Measurements from ENCODE around the gene GPC3.

Gene GPC3

GRCh38 chrX:133968109-133968508, 17.3 kb downstream of the GPC3 start:
- no peak for DNase-seq (ENCODE audit: low read depth, low spot score)

DNA sequence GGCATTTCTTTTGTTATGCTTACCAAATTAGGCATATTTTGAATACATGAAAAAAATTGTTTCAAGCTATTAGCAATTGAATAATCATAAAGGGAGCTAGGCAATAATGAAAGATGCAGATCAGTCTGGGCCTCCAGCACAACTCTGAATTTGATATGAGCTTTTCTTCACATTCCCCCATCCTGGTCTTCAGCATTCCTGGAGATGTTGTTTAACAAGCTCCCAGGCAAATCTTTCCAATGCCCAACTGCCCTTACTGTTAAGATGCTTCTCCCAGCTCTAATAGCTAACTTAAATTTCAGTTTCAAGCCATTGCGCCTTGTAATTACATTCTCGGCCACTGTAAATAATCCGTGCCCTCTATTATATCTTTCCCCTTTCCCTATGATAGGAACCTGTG, 19.2 kb downstream of the GPC3 start:
- DNase-seq (ENCODE audit: low read depth, low spot score), result no peak

- DNase-seq (ENCODE audit: low read depth, low spot score), result no peak
These were observed 20.1 kb downstream of the GPC3 start for GRCh38 chrX:133965321-133965720.

DNA sequence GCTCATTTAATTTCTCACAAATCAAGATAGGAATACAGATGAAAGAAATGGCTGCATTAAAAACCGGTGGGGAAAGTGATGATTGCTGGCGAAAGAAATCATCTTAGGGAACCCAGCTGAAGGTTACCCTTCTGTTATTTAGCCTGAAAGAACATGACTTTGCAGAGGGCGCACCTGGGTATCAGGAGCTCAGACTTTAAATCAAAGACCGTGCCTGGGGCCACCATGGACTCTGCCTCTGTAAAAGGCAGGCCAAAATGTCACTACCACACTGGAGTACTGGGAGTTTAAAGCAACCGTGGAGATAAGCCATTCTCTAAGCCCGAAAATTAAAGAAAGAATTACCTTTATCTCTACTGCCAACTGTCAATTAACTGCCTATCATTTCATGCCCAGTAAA, 24.3 kb downstream of the GPC3 start:
- no peak for DNase-seq (ENCODE audit: low read depth, low spot score)

DNA sequence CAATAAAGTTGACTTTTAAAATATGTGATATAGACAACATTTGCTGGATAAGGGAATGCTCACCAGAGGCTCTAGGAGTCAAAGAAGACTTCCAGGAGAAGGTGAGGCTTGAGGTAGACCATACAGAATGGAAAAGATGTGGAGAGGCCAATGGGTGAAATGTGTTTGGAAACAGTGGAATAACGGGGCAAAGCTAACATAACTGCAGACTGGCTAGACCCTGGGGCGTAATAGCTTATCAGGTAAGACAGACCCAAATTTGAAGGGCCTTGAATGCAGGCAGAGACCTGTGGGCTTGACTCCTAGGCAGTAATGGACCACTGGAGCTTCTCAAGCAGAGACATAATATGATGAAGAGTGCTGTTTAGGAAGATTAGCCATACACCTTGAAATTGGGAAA, 25.4 kb downstream of the GPC3 start:
- no peak for DNase-seq (ENCODE audit: low read depth, low spot score)

- DNase-seq (ENCODE audit: low read depth, low spot score), result no peak
These were observed 26.3 kb downstream of the GPC3 start for GRCh38 chrX:133958997-133959688.

DNA sequence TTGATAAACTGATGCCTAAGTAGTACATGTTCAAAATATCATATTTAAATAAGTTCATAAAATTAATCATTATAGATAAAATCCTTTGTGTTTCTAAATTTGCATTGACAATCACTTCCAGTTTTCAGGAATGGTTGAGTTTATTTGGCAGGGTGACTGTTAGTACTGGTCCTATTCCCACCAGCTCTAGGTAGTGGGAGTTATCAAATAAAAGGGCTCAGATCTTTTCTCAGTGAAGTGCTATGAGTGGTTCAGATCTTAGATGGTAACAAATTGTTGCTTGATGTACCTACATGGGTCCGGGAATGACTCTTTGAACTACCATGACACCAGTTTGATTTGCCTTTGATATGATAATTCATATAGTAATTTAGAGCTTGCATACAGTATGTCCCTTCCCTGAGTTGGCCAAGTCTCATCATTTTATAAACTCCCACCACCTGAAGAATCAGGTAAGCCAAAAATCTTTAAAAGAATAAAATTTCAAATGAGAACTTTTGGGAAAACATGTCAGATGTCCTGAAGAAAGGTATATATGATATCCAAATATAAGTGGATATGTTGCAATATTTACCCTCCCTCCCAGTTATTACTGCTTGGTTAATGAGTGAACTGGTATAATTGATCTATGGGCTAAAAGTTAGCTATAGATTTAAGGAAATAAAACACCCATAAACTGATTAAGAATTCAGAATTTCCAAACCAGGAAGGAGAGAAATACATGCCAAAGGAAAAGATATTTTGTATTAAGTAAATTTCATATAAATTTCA, 28.6 kb downstream of the GPC3 start:
- DNase-seq (ENCODE audit: low read depth, low spot score), result no peak

- no peak for DNase-seq (ENCODE audit: low read depth, low spot score)
These were observed 31.5 kb downstream of the GPC3 start for GRCh38 chrX:133953785-133954355.

- DNase-seq (ENCODE audit: low read depth, low spot score), result no peak
These were observed 32.3 kb downstream of the GPC3 start for GRCh38 chrX:133953078-133953477.

DNA sequence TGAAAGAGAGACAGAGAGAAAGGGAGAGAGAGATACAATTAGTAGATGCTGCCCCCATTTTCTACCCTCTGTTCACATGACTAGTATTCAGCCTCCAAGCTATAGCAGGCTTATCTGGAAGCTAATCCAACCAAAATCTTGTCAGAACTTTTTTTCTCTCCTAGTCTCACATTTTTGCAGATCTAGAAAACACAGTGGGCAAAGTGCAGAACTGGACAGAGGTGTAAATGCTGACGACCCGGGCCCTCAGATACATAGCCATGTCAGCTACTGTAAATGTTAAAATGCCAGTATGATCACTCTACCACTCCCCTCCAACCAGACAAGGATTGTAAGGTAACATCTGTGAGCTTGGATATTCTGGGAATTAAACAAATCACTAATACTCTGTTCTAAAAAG, 34.3 kb downstream of the GPC3 start:
- no peak for DNase-seq (ENCODE audit: low read depth, low spot score)

GRCh38 chrX:133950214-133950613, 35.2 kb downstream of the GPC3 start:
- DNase-seq (ENCODE audit: low read depth, low spot score), result no peak

DNA sequence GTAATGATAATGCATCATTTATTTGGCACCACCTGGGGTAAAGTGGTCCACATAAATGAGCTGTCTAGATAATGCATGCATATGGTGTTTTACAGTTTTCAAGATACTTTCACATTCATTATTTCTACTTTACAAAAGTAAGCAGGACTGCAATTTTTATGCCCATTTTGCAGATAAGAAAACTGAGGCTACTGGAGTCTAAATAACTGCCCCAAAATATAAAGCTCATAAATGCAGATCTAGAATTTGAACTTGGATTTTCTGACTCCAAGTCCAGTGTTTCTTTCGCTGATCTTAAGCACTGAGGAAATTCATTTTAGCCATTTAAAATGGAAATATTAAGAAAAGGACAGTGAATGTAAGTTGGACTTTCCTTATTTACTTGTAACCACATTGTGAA, 36.5 kb downstream of the GPC3 start:
- DNase-seq (ENCODE audit: low read depth, low spot score), result no peak

GRCh38 chrX:133947996-133948395, 37.4 kb downstream of the GPC3 start:
- DNase-seq (ENCODE audit: low read depth, low spot score), result no peak

- DNase-seq (ENCODE audit: low read depth, low spot score), result no peak
These were observed 38.4 kb downstream of the GPC3 start for GRCh38 chrX:133947022-133947421.

GRCh38 chrX:133943507-133943906, 41.9 kb downstream of the GPC3 start:
- no peak for DNase-seq (ENCODE audit: low read depth, low spot score)

- DNase-seq (ENCODE audit: low read depth, low spot score), result no peak
These were observed 45.6 kb downstream of the GPC3 start for GRCh38 chrX:133939655-133940302.

DNA sequence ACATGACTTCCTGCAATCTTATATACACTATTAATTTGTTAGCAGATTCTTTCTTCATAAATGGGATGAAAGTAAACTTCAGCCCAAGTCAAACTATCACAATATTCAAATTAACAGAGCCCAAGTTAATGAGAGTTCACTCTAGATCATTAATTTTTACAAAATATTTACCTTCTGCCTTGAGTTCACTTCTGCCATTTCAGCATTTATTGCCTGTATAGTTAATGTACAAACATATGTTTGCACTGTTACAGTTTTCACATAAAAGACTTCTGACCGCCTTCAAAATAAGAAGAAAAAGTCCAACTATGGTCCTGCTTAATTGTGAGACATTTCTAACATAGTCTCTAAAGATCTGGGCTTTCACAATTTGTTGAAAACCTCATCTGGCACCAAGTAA, 46.9 kb downstream of the GPC3 start:
- no peak for DNase-seq (ENCODE audit: low read depth, low spot score)

DNA sequence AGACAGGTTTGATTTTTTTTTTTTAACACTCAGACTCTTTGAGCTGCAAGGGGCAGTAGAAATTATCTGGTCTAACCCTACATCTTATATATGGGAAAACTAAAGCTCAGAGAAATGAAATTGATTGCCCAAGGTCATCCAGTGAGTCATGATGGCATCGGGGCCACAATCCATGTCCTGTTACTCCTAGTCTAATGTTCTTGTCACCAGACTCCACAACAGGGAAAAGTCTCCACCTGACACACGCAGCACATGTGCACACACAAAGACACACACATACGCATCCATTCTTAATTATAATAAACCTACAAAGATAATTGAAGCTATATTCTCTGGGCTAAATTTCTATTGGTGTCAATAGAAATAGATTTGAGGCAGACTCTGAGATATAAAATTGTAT, 48.4 kb downstream of the GPC3 start:
- DNase-seq (ENCODE audit: low read depth, low spot score), result no peak

GRCh38 chrX:133935076-133935475, 50.3 kb downstream of the GPC3 start:
- no peak for DNase-seq (ENCODE audit: low read depth, low spot score)

DNA sequence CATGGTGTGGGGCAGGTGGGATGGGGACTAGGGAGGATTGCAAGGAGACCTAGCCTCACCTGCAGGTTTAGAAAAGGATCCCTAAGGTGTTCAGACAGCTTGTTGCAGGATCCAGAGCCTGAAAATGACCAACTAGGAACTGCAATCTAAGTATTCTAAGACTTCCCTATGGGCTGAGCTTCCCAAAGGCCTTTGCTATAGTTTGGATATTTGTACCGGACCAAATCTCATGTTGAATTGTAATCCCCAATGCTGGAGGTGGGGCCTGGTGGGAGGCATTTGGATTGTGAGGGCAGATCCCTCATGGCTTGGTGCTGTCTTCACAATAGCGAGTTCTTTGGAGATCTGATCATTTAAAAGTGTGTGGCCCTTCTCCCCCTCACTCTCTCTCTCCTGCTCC, 52.1 kb downstream of the GPC3 start:
- DNase-seq (ENCODE audit: low read depth, low spot score), result no peak

DNA sequence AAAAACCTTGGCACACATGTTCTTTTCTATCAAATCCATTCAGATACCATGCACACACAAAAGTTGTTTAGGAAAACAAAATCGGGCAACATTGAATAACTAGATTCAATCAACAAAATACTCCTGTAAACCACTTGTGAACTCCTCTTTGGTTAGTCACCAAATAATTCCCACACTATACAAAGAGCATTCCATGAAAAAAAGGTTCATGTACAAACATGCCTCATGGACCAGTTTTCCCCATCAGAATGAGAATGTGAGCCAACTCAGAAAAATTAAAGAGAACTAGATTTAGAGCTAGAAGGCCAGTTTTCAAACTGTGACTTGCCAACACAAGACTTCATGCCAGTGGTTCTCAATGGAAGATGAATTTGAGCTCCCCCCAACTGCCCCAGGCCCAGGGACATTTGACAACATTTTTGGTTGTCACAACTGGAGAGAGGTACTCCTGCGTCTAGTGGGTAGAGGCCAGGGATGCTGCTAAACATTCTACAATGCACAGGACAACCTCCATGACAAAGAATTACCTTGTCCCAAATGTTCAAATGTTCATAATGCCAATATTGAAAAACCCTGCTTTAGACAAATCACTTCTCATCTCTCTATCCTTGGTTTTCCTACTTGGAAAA, 55.4 kb downstream of the GPC3 start:
- DNase-seq (ENCODE audit: low read depth, low spot score), result no peak

DNA sequence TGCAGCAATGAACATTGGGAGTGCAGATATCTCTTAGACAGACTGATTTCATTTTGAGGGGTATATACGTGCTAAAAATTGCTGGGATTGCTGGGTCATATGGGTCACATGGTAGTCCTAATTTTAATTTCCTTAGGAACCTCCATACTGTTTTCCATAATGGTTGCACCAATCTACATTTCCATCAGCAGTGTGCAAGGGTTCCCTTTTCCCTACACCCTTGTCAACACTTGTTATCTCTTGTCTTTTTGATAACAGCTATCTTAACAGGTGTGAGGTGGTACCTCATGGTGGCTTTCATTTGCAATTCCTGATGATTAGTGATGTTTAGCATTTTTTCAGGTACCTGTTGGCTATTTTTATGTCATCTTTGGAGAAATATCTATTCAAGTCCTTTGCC, 57.0 kb downstream of the GPC3 start:
- no peak for DNase-seq (ENCODE audit: low read depth, low spot score)
